Amniotic epithelial cell (primary cell): ENCODE results near the gene PTPRA.

Source experiments
- DNase-seq: peaks from one replicate; pipeline ENCODE4 v3.0.0-alpha.2; 2010; ENCODE audit warnings: low read depth

PTPRA gene

DNA sequence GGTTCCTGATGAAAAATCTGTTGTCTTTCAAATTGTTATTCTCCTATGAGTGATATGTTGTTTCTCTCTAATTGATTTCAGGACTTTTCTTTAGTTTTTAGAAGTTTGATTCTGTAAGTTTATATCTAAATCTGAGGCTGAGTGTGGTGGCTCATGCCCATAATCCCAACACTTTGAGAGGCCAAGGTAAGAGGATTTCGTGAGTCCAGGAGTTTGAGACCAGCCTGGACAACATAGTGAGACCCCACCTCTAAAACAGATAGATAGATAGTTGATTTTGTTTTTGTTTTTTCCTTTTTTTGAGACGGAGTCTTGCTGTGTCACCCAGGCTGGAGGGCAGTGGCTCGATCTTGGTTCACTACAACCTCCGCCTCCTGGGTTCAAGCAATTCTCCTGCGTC is 64.6 kb downstream of the PTPRA start:
- DNase-seq, result no peak

DNA sequence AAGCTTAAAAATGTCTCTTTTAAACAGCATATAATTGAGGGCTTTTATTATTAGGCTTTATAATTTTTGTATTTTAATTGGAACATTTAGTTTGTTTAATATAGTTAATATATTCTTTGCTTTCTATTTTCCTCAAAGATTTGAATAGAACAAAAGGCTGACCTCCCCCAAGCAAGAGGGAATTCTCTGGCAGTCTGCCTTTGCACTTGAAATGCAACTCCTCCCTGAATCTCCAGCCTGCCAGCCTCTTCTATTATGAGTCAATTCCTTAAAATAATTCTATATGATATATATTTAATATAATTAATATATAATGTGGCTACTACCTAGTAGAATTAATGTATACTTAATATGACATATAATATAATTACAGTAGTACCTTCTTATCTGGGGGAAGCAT is 69.2 kb downstream of the PTPRA start:
- DNase-seq, result peak; percentile 22

DNA sequence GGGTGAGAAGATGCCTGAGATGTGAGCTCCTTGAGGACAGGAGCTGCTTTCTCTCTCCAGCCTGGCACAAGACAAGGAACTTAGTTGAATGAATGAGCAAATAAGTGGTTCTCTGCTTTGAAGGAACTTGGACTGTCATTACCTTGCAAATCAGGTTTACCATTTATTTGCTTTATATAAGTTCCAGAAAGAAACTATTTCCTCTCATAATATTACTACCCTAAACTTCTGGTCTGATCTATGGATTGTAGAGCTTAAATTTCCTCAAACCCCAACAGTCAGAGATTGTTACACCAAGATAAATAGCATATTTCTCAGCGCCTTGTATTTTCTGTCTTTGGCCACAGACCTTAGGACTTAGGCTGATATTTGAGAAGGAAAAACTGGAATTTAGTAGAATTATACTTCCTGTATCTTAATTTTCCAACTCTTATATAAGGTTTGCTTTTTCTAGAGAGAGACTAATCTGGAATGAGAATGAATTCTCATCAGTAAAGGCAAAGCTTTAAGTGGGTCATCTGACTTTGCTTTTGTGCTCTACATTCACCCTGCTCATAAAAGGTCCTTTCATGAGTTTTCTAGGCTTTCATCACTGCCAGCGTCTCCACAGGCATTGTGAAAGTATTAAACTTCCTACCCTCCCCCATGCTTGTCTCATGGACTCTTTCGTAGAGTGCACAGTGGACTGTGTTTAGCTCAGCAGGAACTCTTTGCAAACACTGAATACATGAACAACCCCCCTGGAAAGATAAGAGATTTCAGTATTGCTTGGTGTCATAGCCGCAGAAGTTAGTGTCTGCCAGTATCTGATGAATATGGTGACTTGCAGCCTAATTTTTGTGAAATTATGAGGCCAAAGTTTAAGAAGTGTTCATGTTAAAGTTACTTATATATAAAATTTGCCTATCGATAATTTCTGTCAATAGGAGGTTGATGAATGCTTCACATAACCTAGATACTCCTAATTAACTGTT is 74.0 kb downstream of the PTPRA start:
- peak; percentile 93 for DNase-seq

DNA sequence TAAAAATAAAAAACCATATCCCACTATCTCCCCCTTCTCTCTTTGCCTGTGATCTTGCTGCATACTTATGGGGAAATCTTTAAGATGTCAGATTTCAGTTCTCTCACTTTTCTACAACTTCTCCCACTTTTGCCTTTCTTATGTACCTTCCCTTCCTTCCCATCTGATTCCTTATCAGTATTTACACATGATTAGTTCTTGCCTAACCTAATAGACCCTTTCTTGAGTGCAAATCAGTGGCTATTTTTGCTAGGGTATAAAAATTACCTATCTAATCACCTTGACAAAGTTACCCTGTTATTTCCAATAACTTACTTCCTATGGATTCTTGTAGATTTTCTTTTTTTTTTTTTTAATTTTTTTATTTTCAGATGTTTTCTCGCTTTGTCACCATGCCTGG is 75.7 kb downstream of the PTPRA start:
- no peak for DNase-seq

GRCh38 chr20:2952766-2953165 is 79.5 kb downstream of the PTPRA start:
- DNase-seq, result no peak

DNA sequence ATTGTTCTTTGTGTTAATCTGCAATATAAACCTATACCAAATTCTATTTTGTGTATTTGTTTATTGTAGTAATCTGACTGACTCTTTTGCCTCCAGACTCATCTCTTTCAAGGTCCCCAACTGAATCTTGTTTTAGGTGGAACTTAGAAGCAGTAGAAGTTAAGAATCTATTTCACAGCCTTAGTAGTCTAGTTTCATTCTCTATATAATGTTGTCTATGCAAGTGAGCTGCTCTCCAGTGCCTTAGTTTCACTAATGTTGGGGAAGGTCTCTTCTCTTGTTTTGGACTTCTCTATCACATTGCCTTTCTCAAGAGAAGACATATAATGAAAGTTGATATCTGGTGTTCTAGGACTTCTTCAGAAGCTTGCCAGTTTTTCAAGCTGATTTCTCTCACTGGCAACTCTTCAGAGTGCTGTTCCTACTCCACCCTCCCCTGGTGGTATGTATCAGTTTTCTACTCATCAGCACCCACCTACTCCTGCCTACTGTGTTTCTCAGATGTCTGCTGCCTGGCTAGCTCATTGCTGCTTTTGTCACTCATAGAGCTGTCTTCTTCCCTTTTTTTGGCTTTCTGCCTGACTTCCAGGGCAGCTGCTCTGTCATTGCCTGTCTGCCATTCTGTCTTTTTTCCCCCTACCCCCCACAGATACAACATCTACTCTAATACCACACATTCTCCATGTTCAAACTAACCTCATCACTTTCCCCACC is 82.1 kb downstream of the PTPRA start:
- no peak for DNase-seq

DNA sequence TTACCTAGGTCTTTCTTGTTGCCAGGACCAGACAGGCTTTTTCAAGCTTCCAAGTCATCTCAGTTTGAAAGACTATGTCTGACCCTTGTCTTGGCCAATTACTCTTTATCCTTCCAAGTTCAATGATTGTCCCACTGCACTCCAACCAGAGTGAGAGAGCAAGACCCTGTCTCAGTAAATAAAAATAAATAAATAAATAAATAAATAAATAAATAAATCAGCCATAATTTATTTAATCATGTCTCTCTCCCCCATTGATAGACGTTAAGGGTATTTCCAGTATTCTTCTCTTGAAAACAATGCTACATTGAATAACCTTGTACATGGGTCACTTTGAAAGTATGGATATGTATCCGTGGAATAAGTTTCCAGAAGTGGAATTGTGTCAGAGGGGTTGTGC is 83.2 kb downstream of the PTPRA start:
- DNase-seq, result no peak

DNA sequence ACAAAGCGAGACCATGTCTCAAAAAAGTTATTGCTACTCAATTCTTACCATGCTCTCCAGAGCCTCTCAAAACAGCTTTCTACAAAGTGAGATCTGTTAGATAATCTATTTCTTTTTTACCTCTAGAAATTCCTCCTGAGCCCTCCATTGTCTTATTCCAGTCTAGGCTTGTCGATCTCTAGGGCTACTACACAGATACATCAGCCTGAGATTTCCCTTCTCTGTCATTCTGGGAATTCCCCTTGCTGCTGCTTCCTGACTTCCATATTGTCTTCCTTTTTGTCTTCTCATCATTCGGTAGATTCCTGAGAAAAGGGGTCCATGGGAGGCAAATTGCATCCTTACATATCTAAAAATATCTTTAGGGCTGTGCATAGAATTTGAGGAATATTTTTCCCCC is 94.6 kb downstream of the PTPRA start:
- no peak for DNase-seq

GRCh38 chr20:2972126-2972525 is 98.8 kb downstream of the PTPRA start:
- peak; percentile 20 for DNase-seq

GRCh38 chr20:2973574-2973973 is 100.3 kb downstream of the PTPRA start:
- DNase-seq, result no peak

DNA sequence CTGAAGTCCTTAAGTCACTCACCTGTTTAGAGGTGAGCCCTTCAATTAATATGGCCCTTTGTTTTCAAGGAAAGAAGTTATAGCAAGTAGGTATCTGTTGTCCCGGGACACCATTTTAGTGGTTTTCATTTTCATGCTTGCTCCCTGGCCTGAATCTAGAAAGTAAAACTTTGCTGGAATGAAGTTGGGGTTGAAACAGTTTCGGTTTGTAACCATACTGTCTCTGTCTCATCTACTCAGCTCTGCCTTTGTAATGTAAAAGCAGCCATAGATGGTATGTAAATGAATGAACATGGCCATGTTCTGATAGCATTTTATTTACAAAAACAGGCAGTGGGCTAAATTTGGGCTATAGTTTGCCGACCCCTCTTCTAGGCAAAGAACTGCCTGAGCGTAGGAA is 105.2 kb downstream of the PTPRA start:
- no peak for DNase-seq

DNA sequence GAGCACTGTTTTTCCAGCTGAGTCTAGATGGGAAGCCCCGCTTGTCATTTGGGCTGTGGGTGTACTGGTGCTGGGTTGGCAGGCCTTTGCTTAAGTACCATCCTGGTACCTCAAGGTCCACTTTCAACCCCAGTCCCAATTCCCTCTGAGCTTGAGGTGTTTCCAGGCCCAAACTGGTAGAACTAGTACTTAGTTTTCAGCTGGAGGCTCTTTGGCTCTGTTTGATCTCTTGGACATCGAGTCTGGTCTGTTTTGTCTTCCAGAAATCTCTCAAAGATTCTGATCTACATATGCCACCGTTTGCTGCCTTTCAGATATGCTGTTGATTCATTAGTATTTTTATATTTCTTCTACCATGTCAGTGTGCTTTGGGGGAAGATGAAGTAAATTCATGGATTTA is 108.4 kb downstream of the PTPRA start:
- DNase-seq, result no peak

- DNase-seq, result no peak
Observed at GRCh38 chr20:2983508-2983907, 110.2 kb downstream of the PTPRA start.

GRCh38 chr20:2984028-2984501 is 110.8 kb downstream of the PTPRA start:
- DNase-seq, result no peak

GRCh38 chr20:2984956-2985661 is 111.8 kb downstream of the PTPRA start:
- DNase-seq, result peak; percentile 77

- DNase-seq, result peak; percentile 68
Observed at GRCh38 chr20:2986466-2986865, 113.2 kb downstream of the PTPRA start.

GRCh38 chr20:2987861-2988260 is 114.6 kb downstream of the PTPRA start:
- DNase-seq, result no peak

DNA sequence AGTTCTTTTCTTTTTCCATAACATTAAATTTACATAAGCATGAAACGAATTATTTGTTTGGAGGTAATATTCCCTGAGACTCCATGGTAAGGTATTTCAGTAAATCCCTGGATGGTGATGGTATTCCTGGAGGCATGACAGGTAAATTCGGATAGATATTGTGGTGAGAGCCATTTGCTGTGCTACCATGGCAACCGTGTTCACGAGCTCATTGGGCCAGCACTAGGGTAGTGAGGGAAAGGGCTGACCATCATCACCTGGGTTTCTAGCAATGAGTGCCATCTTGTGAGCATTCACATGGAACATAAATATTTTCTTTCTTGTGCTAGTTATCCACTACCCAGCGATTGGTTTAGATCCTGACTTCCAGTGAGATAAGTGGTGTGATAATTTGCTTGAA is 118.3 kb downstream of the PTPRA start:
- DNase-seq, result no peak

DNA sequence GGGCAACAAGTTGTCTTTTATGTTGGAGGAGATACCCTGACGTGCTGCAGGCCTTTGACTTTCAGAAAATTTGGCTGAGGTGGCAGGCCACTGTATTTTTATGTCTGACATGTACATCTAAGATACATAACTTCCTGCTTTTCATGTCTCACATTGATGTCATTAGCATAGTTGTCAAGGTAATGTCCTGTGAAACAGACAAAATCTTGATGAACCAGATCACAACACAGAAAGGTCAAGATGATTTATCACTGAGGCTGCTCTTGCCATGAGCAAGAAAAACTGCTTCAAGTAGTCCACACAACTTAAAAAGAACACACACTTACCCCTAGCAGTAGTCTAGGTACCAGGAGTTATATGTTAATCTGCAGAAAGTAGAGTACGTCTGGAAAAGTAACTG is 120.0 kb downstream of the PTPRA start:
- no peak for DNase-seq

DNA sequence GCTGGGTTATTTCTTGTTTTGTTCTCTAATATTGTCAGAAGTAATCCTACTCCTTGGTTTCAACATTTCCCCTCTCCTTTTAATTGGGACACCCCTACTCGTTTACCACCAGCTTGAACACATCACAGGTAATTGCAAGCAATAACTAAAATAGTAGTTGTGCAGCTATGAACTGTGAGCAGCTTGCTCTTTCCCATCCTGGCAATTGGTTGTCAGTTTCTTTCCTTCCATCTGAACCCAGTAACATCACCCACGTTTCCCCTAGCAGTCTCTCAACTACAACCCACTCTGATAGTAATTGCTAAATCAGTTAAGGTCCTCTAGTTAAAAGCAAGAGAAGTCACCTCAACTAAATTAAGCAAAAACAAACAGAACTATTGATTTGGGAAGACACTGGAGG is 122.5 kb downstream of the PTPRA start:
- DNase-seq, result no peak

DNA sequence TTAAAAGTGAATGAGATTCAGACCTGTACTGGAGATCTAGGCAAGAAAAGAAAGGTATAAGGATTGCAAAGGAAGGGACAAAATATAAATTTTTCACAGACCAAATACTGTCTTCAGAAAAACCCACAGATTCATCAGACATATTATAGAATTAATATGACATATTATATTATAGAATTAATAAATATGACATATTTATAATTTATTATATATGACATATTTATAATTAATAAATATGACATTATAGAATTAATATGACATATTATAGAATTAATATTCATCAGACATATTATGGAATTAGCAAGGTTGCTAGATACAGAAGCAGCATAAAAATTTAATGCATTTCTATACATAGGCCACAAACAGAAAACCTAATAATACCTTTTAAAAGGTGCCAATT is 125.4 kb downstream of the PTPRA start:
- DNase-seq, result no peak

DNA sequence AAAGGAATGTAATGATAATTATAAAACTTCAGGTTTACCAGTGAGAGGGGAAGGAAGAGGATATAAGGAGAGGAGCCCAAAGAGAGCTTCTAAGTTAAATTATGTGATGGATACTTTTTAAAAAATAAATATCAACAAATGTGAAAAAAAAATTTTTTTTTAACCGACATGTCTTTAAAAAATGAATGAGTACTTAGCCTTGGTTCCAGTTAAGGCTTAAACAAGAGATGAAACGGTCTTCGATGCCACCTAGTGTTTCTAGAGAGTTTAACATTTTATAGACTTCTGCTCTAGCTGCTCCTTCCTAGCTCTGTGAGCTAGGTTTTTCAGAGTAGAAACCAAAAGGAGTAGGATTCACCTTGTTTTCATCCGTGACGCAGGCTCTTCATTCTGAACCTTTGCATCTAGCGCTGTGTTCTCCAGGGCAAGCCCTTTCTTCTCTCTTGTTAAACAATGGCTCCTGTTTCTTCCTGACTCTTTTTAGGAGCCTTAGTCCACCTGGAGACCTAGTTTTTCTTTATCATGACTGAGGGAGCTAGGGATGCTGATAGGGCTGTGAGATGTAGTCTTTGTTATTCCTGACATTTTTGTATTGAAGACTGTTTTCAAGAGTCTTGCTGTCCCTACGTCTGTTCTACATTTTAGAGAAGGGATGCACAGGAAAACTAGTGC is 127.7 kb downstream of the PTPRA start:
- DNase-seq, result no peak
